ENCODE results near the gene PSMB10. TPM values are rescaled to one million over a fixed set of nuclear protein-coding genes. Genes with fewer than 3 reads are reported as not detected.

PSMB10 gene
- total and polyA plus RNA-seq, 5 experiments from 2014 or later, result 127 to 514 (median 450) TPM

DNA sequence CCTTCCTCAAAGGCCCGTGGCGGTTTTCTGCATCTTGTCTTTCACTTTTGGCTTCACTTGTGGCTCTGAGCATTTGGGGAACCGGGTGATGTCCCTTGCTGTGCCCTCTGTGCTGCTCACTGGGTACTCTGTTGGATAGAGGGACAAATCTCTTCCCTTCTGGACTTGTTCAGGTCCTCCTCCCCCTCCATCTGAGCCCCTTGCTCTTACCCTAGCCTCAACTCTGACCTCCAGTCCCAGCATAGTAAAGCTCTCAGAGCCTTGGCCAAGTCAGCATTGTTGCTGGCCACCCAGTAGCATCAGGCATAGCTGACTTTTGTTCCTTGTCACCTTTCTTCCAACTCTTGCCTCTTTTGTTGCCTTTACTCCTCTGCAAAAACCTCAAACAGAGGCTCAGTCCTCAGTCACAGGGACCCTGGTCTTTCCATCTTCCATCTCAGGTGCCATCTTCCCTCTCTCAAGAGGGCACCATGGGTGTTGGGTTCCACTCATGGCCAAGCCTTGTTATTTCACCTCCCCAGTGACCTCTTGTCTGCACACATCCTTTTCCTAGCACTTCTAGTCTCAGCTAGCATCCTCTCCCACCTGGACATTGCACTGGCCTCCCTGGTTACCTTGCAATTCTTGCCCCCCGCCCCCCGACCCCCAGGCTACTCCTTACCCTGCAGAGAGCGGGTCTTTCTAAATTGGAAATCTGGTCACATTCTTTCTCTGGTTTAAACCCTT, 393 bp upstream of the PSMB10 start:
- no peaks in the 10 kb centered on the region for H3K27me3 Mint-ChIP-seq
- H3K4me3 Mint-ChIP-seq, result peak overlapping the region; percentile 99 to 100 (median 100)
- ATAC-seq (peak; percentile 54 to 56), DNase-seq (peak in 9 of 10 donors; percentile 69 to 90 (median 76))
- POLR2A ChIA-PET, result interaction anchor here (0.6 to 3.5 kb wide), 32 partner anchors 9 to 456 kb away, joined by 3 to 34 read pairs (median 6); partner anchors contain the start of genes ATP6V0D1, CTCF, DPEP2 and EDC4
- peaks cover 4 to 32% (median 5%) of the 10 kb centered on the region in 3 donors for H3K36me3 Mint-ChIP-seq
- H3K4me1 Mint-ChIP-seq, result peaks cover 31 to 57% (median 53%) of the 10 kb centered on the region in 4 donors
- H3K27ac Mint-ChIP-seq, result peak overlapping the region; percentile 93 to 99 (median 98)
- no peaks in the 10 kb centered on the region for H3K9me3 Mint-ChIP-seq

DNA sequence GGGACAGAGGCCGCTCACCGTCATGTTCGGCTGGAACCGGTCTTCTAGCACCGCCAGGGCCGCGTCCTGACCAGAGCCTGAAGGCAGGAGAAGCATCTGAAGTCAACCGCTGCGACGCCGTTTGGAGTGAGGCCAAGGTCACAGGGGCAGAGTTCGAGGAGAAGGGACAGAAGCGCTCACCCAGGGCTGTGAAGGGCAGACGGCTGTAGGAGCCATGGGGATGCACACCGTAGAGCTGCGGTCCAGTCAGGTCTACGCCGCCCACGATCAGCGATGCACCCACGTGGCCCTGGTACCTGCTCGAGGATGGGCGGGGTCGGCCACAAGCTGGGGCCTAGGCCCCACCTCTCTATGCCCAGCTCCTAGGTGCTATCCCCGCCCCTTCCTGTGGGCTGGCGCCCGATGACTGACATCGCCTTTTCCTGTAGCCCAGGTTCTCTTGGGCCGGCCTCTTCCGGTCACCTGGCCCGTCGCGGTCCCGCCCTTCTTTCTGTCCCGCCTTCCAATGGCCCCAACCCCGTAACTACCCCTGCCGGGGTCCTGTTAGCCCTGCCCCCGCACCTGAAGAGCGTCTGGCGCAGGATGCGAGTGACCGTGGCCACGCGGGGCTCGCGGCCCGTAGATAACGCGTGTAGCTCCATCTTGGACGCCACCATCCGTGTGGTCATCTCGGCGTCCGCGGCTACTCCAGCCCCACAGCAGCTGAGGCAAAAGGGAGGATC, 1.1 kb downstream of the PSMB10 start:
- H3K36me3 Mint-ChIP-seq, result peaks cover 4 to 32% (median 5%) of the 10 kb centered on the region in 3 donors
- peak; percentile 83 to 91 for ATAC-seq

DNA sequence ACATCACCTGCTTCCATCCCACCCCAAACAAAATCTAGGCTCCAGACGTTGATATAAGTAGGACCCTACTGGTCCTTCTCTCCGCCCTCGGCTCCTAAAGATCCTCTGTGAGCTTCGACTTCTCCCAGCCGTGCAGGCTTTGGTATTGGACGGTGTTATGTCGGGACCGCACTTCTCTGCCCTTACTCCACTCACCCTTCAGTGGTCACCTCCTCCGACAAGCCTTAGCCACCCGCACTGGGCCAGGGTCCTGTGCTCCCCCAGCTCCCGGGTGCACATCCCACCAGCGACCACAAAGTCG, 1.6 kb downstream of the PSMB10 start:
- peak overlapping the region; percentile 93 to 99 (median 98) for H3K27ac Mint-ChIP-seq
- no peak for DNase-seq
- H3K4me3 Mint-ChIP-seq, result peak overlapping the region; percentile 99 to 100 (median 100)
- H3K9me3 Mint-ChIP-seq, result no peaks in the 10 kb centered on the region
- peaks cover 25 to 42% (median 38%) of the 10 kb centered on the region in 4 donors for H3K4me1 Mint-ChIP-seq
- no peak for ATAC-seq
- H3K27me3 Mint-ChIP-seq, result no peaks in the 10 kb centered on the region
- peaks cover 4 to 32% (median 5%) of the 10 kb centered on the region in 3 donors for H3K36me3 Mint-ChIP-seq
- POLR2A ChIA-PET, result interaction anchor here (0.5 to 3.5 kb wide), 38 partner anchors 9 to 405 kb away, joined by 3 to 34 read pairs (median 6); partner anchors contain the start of genes CTCF, DDX28, DPEP2 and DUS2

More for the DNA sequence above, 1.1 kb downstream of the PSMB10 start:
- DNase-seq, result peak; percentile 81 to 97 (median 93)
- Mint-ChIP-seq H3K27me3 (no peaks in the 10 kb centered on the region), H3K4me1 (peaks cover 27 to 47% (median 43%) of the 10 kb centered on the region in 4 donors), H3K27ac (peak overlapping the region; percentile 93 to 99 (median 98)), H3K9me3 (no peaks in the 10 kb centered on the region), H3K4me3 (peak overlapping the region; percentile 99 to 100 (median 100))
- POLR2A ChIA-PET, result interaction anchor here (0.5 to 3.5 kb wide), 51 partner anchors 9 to 454 kb away, joined by 3 to 34 read pairs (median 5); partner anchors contain the start of genes ATP6V0D1, CTCF, DDX28 and DPEP2

DNA sequence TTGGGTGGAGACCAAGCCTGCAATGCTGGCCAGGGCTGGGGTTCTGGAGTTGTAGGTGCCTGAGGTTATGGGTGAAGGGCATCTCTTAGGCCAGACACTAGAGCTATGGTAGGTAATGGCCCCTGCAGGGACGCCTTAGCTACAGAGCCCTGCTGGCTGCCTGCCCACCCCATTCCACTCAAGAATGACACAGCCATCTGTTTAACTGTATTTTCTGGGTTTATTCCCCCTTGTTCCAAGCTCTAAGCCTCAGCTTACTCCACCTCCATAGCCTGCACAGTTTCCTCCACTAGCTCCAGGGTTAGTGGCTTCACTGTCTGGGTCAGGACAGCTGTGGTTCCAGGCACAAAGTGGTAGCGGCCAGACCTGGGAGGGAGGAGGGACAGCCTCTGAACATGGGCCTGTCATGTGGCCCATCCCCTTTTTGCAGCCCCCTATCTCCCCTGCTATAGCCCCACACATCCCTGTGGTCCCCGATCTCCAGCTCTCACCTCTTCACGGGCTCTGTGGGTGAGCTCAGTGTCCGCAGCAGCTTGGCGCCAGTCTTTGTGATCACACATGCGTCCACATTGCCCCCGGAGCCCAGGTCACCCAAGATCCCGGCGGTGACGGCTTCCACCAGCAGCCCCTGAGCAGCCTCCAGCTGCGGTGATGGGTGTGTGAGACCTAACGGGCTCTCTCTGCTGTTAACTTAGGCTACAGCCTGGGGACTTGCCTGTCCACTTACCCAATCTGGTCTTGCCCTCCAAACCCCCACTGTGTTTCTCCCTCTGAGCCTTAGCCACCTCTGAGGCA, 2.1 kb downstream of the PSMB10 start:
- no peak for DNase-seq
- Mint-ChIP-seq H3K9me3 (no peaks in the 10 kb centered on the region), H3K27ac (peak overlapping the region; percentile 25 to 99 (median 98)), H3K4me1 (peaks cover 21 to 37% (median 32%) of the 10 kb centered on the region in 4 donors), H3K27me3 (no peaks in the 10 kb centered on the region), H3K4me3 (peak overlapping the region in 8 of 10 donors; percentile 4 to 100 (median 99)), H3K36me3 (peaks cover 4 to 35% (median 5%) of the 10 kb centered on the region in 3 donors)
- POLR2A ChIA-PET, result interaction anchor here (0.6 to 3.5 kb wide), 16 partner anchors 8 to 267 kb away, joined by 3 to 34 read pairs (median 6); partner anchors contain the start of genes DPEP2, EDC4, NFATC3 and NUTF2
- ATAC-seq, result no peak

DNA sequence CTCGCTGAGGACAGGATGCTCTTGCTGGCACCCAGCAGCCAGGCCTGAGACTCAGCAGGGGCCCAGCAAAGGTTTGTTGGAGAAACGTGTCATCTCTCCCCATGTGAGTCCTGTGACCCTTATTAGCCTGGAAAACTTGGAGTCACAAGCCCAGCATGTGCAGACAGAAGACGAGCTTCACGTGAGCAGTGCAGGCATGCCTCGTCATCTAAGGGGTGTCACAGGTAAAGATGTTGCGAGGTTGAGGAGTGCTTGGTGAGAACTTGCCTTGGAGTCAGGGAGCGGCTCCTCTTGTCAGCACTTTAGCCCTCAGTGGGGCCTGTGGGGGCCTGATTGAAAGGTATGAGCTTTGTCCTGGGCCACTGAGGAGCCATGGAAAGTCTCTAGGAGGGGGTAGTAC, 2.8 kb downstream of the PSMB10 start:
- Mint-ChIP-seq H3K36me3 (peaks cover 4 to 35% (median 5%) of the 10 kb centered on the region in 3 donors), H3K9me3 (no peaks in the 10 kb centered on the region), H3K4me3 (peak overlapping the region in 4 of 10 donors; percentile 26 to 63 (median 41)), H3K4me1 (peaks cover 21 to 32% (median 26%) of the 10 kb centered on the region in 4 donors), H3K27ac (peak overlapping the region in 8 of 10 donors; percentile 15 to 93 (median 38)), H3K27me3 (no peaks in the 10 kb centered on the region)
- DNase-seq (no peak), ATAC-seq (no peak)
- POLR2A ChIA-PET, result interaction anchor here (0.6 to 3.5 kb wide), 5 partner anchors 35 to 107 kb away, joined by 3 to 16 read pairs (median 7); partner anchors contain the start of gene PSKH1

DNA sequence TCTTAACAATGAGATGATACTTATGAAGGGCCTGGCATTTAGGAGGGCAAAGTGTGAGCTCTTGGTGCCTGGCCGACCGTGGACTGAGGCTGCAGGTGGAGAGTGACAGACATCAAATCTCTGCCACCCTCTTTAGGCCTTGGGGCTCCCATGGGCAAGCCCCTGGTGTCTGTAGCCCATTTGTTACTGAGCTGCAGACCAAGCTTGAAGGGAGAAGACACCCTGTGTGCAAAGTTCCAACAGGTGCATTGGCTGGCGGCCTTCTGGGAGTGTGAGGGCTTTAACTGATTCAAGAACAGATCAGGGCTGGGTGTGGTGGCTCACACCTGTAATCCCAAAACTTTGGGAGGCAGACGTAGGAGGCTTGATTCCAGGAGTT, 4.2 kb downstream of the PSMB10 start:
- ATAC-seq (no peak), DNase-seq (no peak)
- peaks cover 26 to 37% (median 29%) of the 10 kb centered on the region in 4 donors for H3K4me1 Mint-ChIP-seq
- POLR2A ChIA-PET, result interaction anchor here (0.6 to 1.9 kb wide), 4 partner anchors 26 to 975 kb away, joined by 3 to 6 read pairs (median 5); partner anchors contain the start of genes PRMT7 and SLC7A6OS
- no peaks in the 10 kb centered on the region for H3K9me3 Mint-ChIP-seq
- H3K36me3 Mint-ChIP-seq, result peaks cover 4 to 40% (median 5%) of the 10 kb centered on the region in 3 donors
- no peaks in the 10 kb centered on the region for H3K27me3 Mint-ChIP-seq
- H3K27ac Mint-ChIP-seq, result peak overlapping the region in 4 of 10 donors; percentile 35 to 75 (median 64)
- H3K4me3 Mint-ChIP-seq, result no peak overlapping the region

DNA sequence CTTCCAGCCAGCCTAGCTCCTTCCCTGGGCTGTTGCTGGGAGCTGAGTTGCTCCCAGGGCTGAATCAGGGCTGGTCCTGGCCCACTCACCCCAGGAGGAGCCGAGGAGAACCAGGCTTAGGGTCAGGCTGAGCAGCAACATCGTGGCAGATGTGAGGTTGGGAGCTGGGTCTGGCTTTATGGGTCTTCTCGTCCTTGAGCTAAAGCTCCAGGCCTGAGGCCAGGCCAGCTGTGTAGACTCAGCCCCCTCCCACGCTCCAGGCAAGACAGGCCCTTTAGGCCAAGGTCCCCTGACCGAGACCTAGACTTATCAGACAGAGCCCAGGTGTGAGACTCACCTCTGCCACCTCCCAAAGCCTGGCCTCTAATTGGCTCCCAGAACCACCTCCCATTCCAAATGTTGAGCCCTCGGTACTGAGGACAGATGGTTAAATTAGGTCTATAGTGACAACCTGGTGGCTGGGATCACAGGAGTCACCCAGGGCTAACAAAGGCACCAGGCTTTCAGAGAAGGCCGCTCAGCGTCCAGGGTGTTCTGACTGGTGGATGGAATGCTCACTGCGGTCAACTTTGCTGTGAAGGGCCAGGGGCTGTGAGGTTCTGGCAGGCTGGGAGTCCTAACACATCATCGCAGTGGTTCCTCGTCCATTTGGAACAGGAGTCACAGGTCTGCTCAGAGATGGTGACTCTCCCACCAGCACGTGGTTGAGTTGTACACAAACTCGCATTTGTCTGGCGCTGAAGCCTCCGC, 4.8 kb downstream of the PSMB10 start, which contains the start of gene CTRL:
TSS of gene CTRL (minus strand) at position 151 of the 750 bp plus-strand sequence. CDS start at position 141, 10 bp downstream.
- POLR2A ChIA-PET, result interaction anchor here (0.6 to 1.9 kb wide), 2 partner anchors 10 to 48 kb away, joined by 3 to 6 read pairs; no protein-coding TSS in a partner anchor
- no peaks in the 10 kb centered on the region for H3K27me3 Mint-ChIP-seq
- ATAC-seq, result no peak
- H3K9me3 Mint-ChIP-seq, result no peaks in the 10 kb centered on the region
- DNase-seq, result no peak
- H3K4me3 Mint-ChIP-seq, result no peak within 1 kb of the TSS
- peak within 1 kb of the TSS in 7 of 10 donors; percentile 35 to 89 (median 56) for H3K27ac Mint-ChIP-seq
- peaks cover 20 to 32% (median 23%) of the 10 kb centered on the region in 4 donors for H3K4me1 Mint-ChIP-seq
- H3K36me3 Mint-ChIP-seq, result peaks cover 4 to 40% (median 5%) of the 10 kb centered on the region in 3 donors

DNA sequence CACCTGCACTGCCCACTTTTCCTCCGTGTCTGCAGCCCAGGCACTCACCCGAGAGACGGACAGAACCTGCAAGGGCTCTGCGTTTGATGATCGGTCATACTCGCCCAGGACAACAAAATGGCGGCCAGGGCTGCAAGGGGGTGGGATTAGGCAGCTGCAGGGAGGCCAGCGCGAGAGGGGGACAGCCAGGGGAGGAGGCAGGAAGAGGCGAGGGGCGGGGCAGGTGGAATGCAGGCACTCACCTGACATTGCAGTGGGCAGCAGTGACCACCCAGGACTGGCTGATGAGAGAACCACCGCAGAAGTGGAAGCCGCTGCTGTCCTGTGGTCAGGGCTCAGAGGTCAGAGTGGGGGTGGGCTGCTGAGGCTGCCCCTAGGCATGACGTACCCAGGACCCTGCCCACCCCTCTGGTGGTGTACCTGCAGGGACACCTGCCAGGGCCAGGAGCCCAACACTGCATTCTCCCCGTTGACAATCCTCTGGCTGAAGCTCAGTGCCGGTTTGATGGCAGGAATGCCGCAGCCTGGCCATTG, 5.9 kb downstream of the PSMB10 start:
- Mint-ChIP-seq H3K4me1 (peaks cover 16 to 29% (median 27%) of the 10 kb centered on the region in 4 donors), H3K9me3 (no peaks in the 10 kb centered on the region), H3K4me3 (no peak overlapping the region), H3K27me3 (no peaks in the 10 kb centered on the region), H3K36me3 (peaks cover 1 to 39% (median 3%) of the 10 kb centered on the region in 3 donors), H3K27ac (peak overlapping the region in 2 of 10 donors; percentile 36 to 49)
- DNase-seq (no peak), ATAC-seq (no peak)
- POLR2A ChIA-PET, result interaction anchor here (1.1 to 1.9 kb wide), 2 partner anchors 8 to 47 kb away, joined by 3 to 6 read pairs; no protein-coding TSS in a partner anchor

DNA sequence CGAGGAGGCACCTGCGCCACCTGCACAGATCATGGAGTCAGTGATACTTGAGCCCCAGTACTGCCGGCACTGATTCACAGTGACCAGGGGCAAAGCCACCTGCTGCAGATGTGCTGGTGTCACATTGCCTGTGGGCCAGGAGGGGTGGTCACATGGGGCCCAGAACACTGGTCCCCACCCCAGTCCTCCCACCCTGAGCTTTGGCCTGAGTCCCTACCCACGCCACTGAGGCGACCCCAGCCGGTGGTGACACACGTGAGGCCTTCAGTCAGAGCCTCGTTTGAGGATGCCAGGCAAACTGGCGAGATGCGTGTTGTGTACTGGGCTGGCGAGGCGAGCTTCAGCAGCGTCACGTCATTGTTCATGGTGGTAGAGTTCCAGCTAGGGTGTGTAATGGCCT, 6.5 kb downstream of the PSMB10 start:
- DNase-seq (no peak), ATAC-seq (no peak)
- Mint-ChIP-seq H3K4me3 (no peak overlapping the region), H3K9me3 (no peaks in the 10 kb centered on the region), H3K4me1 (peaks cover 11 to 26% (median 22%) of the 10 kb centered on the region in 4 donors), H3K36me3 (peaks cover 0 to 33% (median 0%) of the 10 kb centered on the region in 3 donors), H3K27ac (peak overlapping the region in 3 of 10 donors; percentile 15 to 57 (median 40)), H3K27me3 (no peaks in the 10 kb centered on the region)
- POLR2A ChIA-PET, result interaction anchor here (1.1 kb wide), 1 partner anchor 8 kb away, joined by 3 read pairs; no protein-coding TSS in a partner anchor

DNA sequence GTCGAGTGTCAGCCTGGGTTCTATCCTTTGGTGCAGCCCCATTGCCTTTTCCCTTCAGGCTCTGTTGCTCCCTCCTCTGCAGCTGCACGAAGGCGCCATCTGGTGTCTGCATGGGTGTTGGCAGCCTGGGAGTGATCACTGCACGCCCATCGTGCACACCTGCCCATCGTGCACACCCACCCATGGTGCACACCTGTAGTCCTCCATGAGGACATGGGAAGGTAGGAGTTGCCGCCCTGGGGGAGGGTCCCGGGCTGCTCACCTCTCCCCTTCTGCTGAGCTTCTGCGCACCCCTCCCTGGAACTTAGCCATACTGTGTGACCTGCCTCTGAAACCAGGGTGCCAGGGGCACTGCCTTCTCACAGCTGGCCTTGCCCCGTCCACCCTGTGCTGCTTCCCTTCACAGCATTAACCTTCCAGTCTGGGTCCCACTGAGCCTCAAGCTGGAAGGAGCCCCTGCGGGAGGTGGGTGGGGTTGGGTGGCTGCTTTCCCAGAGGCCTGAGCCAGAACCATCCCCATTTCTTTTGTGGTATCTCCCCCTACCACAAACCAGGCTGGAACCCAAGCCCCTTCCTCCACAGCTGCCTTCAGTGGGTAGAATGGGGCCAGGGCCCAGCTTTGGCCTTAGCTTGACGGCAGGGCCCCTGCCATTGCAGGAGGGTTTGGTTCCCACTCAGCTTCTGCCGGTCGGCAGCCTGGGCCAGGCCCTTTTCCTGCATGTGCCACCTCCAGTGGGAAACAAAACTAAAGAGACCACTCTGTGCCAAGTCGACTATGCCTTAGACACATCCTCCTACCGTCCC, 7.9 kb downstream of the PSMB10 start:
- peak; percentile 54 to 85 (median 68) for DNase-seq
- no peaks in the 10 kb centered on the region for H3K9me3 Mint-ChIP-seq
- no peaks in the 10 kb centered on the region for H3K27me3 Mint-ChIP-seq
- ATAC-seq, result peak; percentile 90 to 91
- POLR2A ChIA-PET, result interaction anchor here (0.6 to 1.5 kb wide), 9 partner anchors 8 to 408 kb away, joined by 3 to 5 read pairs (median 3); partner anchors contain the start of gene PSMB10
- peaks cover 0 to 19% (median 0%) of the 10 kb centered on the region in 3 donors for H3K36me3 Mint-ChIP-seq
- peaks cover 5 to 13% (median 10%) of the 10 kb centered on the region in 4 donors for H3K4me1 Mint-ChIP-seq
- peak overlapping the region in 7 of 10 donors; percentile 6 to 63 (median 40) for H3K27ac Mint-ChIP-seq
- no peak overlapping the region for H3K4me3 Mint-ChIP-seq

All from naive thymus-derived CD8-positive, alpha-beta T cell (primary cell).